Measurements from ENCODE around the gene CTRL.

Gene CTRL

GRCh38 chr16:67946128-67946569 is 14.5 kb upstream of the CTRL start:
- no peak for TF ChIP-seq TARDBP (IDR thresholded peaks at IDR 0.05)
- TF ChIP-seq BHLHE40 (IDR thresholded peaks at IDR 0.05; ENCODE audit: borderline replicate concordance): no peak
- no peak for TF ChIP-seq CTBP1 (IDR thresholded peaks at IDR 0.05; ENCODE audit: borderline replicate concordance)
- no peak for TF ChIP-seq L3MBTL2 (conservative IDR thresholded peaks at IDR 0.05)
- TF ChIP-seq FOXA1 (IDR thresholded peaks at IDR 0.05): no peak
- ChIA-PET CTCF (no interaction called here), POLR2A (interaction anchor here (0.8 to 1.1 kb wide), 2 partner anchors 8 to 15 kb away, joined by 3 read pairs; partner anchors contain the start of gene CTRL)
- DNase-seq (ENCODE audit: extremely low spot score): no peak

DNA sequence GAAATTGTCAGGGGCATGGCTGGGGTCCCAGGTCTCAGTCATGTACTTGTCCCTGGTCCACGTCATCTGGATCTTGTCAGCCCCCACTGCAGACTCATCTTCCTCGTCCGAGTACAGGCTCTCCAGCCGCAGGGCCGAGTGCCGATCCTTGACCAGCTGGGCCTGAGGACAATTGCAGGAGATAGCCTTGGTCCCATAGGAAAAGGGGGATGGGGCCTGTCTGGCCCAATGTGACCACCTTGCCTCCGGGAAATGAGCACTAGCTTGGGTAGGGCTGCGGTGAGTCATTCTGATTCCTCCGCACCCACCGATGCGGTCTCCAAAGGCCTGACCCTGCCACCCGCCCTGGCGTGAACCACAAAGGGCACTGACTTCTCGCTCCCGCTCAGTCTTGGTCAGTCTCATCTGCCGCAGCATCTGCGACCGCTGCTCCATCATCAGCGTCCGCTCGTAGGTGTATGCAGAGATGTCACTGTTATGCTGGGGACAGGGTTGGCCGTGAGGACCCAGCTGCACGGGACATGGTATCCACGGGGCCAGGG is 13.8 kb upstream of the CTRL start:
- ChIA-PET POLR2A (interaction anchor here (1.1 kb wide), 1 partner anchor 9 kb away, joined by 3 read pairs; no protein-coding TSS in a partner anchor), CTCF (no interaction called here)
- TF ChIP-seq BHLHE40 (IDR thresholded peaks at IDR 0.05; ENCODE audit: borderline replicate concordance) (no peak), FOXM1 (IDR thresholded peaks at IDR 0.05; ENCODE audit: borderline replicate concordance) (no peak), LEF1 (IDR thresholded peaks at IDR 0.05; ENCODE audit: borderline replicate concordance) (no peak), PKNOX1 (IDR thresholded peaks at IDR 0.05) (no peak), FOXA1 (IDR thresholded peaks at IDR 0.05) (no peak), NFRKB (IDR thresholded peaks at IDR 0.05) (no peak), FOXK2 (IDR thresholded peaks at IDR 0.05) (no peak), ELF4 (IDR thresholded peaks at IDR 0.05) (no peak), ARNT (IDR thresholded peaks at IDR 0.05) (no peak), SP1 (IDR thresholded peaks at IDR 0.05) (no peak), HDGF (IDR thresholded peaks at IDR 0.05; ENCODE audit: borderline replicate concordance) (no peak), ZNF384 (IDR thresholded peaks at IDR 0.05) (no peak), L3MBTL2 (conservative IDR thresholded peaks at IDR 0.05) (no peak), CTBP1 (IDR thresholded peaks at IDR 0.05; ENCODE audit: borderline replicate concordance) (no peak), SUZ12 (IDR thresholded peaks at IDR 0.05) (no peak), TARDBP (IDR thresholded peaks at IDR 0.05) (no peak)
- DNase-seq (ENCODE audit: extremely low spot score): no peak

DNA sequence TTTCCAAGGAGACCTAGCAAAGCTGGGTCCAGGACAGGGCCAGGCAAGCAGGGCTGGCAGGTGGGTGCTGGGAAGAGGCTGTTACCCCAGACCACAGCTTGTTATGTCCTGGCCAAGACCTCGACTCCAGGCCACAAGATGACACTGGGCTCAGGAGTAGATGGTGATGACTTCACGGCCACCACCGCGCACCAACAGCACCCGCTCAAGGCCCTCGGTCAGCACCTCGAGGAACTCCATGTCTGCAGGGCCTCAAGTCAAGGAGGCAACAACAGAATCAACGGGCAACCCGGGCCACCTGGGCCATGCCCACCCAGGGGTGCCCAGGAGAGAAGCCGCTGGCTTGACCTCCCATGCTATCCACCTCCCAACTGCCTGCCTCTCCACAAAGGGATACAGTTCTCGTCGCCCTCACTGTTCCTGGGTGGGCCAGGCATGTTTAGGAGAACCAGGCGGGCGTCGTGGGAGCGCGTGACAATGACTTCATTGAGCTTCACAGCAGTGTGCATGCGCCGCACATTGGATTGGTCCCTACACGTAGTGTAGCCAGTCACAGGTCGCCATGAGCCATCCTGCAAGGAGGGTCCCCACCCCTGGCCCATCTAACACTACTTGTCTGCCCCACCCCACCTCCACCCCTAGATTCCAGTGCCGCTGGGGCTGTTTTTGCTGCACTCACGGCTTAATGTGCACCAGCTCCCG is 13.2 kb upstream of the CTRL start:
- no peak for DNase-seq (ENCODE audit: extremely low spot score)
- TF ChIP-seq SP1 (IDR thresholded peaks at IDR 0.05) (no peak), BHLHE40 (IDR thresholded peaks at IDR 0.05; ENCODE audit: borderline replicate concordance) (no peak), PKNOX1 (IDR thresholded peaks at IDR 0.05) (no peak), ZNF384 (IDR thresholded peaks at IDR 0.05) (no peak), TARDBP (IDR thresholded peaks at IDR 0.05) (no peak), HDGF (IDR thresholded peaks at IDR 0.05; ENCODE audit: borderline replicate concordance) (no peak), FOXM1 (IDR thresholded peaks at IDR 0.05; ENCODE audit: borderline replicate concordance) (no peak), ARNT (IDR thresholded peaks at IDR 0.05) (no peak), L3MBTL2 (conservative IDR thresholded peaks at IDR 0.05) (no peak), FOXK2 (IDR thresholded peaks at IDR 0.05) (no peak), FOXA1 (IDR thresholded peaks at IDR 0.05) (no peak), SUZ12 (IDR thresholded peaks at IDR 0.05) (no peak), CTBP1 (IDR thresholded peaks at IDR 0.05; ENCODE audit: borderline replicate concordance) (no peak), ELF4 (IDR thresholded peaks at IDR 0.05) (no peak), LEF1 (IDR thresholded peaks at IDR 0.05; ENCODE audit: borderline replicate concordance) (no peak)
- POLR2A ChIA-PET: interaction anchor here (1.1 to 1.6 kb wide), 2 partner anchors 9 kb away, joined by 3 to 10 read pairs; no protein-coding TSS in a partner anchor
- CTCF ChIA-PET: no interaction called here

GRCh38 chr16:67943619-67944504 is 12.2 kb upstream of the CTRL start, which contains the start of gene LCAT:
LCAT (minus strand) TSS chr16:67944120; CDS start chr16:67944101, 19 bp downstream.
- TF ChIP-seq FOXA1 (IDR thresholded peaks at IDR 0.05) (no peak), TARDBP (IDR thresholded peaks at IDR 0.05) (no peak), ELF4 (IDR thresholded peaks at IDR 0.05) (no peak)
- ChIA-PET CTCF (interaction anchor here (0.7 to 1.3 kb wide), 2 partner anchors 127 to 277 kb away, joined by 3 read pairs; partner anchors contain the start of genes C16orf86 and ENKD1), POLR2A (interaction anchor here (1.6 kb wide), 1 partner anchor 8 kb away, joined by 10 read pairs; no protein-coding TSS in a partner anchor)
- no peak for DNase-seq (ENCODE audit: extremely low spot score)

- TF ChIP-seq FOXK2 (IDR thresholded peaks at IDR 0.05) (no peak), ZNF384 (IDR thresholded peaks at IDR 0.05) (no peak), FOXM1 (IDR thresholded peaks at IDR 0.05; ENCODE audit: borderline replicate concordance) (no peak), FOXA1 (IDR thresholded peaks at IDR 0.05) (no peak), SUZ12 (IDR thresholded peaks at IDR 0.05) (no peak)
- POLR2A ChIA-PET: interaction anchor here (1.6 kb wide), 1 partner anchor 8 kb away, joined by 10 read pairs; no protein-coding TSS in a partner anchor
These were observed 11.6 kb upstream of the CTRL start for GRCh38 chr16:67943256-67943618.

More at GRCh38 chr16:67943256-67943618, 11.6 kb upstream of the CTRL start:
- DNase-seq (ENCODE audit: extremely low spot score): no peak
- CTCF ChIA-PET: interaction anchor here (0.7 to 1.3 kb wide), 2 partner anchors 127 to 276 kb away, joined by 3 read pairs; partner anchors contain the start of genes C16orf86 and ENKD1

Measured in HEK293T (cell line).